ENCODE results near the gene ABLIM1.

The ABLIM1 gene

DNA sequence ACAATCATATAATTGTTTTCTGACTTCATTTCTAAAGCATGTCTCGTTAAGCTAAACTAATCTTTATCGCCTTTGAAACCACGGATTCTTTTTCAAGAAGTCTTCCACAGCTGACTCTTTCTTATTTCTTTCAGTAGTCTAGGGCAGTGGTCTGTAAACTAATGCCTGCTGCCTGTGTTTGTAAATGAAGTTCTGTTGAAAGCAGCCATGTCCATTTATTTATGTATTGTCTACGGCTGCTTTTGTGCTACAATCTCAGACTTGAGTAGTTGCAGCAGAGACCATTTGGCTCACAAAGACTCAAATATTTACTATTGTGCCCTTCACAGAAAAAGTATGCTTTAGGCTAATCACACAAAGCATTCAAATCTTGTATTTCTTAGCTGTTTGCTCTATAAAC, 20.3 kb upstream of the ABLIM1 start:
- TF ChIP-seq, protein P1, sequence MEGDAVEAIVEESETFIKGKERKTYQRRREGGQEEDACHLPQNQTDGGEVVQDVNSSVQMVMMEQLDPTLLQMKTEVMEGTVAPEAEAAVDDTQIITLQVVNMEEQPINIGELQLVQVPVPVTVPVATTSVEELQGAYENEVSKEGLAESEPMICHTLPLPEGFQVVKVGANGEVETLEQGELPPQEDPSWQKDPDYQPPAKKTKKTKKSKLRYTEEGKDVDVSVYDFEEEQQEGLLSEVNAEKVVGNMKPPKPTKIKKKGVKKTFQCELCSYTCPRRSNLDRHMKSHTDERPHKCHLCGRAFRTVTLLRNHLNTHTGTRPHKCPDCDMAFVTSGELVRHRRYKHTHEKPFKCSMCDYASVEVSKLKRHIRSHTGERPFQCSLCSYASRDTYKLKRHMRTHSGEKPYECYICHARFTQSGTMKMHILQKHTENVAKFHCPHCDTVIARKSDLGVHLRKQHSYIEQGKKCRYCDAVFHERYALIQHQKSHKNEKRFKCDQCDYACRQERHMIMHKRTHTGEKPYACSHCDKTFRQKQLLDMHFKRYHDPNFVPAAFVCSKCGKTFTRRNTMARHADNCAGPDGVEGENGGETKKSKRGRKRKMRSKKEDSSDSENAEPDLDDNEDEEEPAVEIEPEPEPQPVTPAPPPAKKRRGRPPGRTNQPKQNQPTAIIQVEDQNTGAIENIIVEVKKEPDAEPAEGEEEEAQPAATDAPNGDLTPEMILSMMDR (IDR thresholded peaks at IDR 0.05; ENCODE audit: poor library complexity, severe bottlenecking), result no peak
- H3K4me3 ChIP-seq (ENCODE audit: severe bottlenecking), result no peak overlapping the region
- H3K36me3 ChIP-seq (ENCODE audit: low read depth), result no peaks in the 10 kb centered on the region
- no peaks in the 10 kb centered on the region for H3K9me3 ChIP-seq (ENCODE audit: severe bottlenecking)
- no peak overlapping the region for H3K27ac ChIP-seq (ENCODE audit: poor library complexity, severe bottlenecking)
- no peak for DNase-seq (ENCODE audit: low spot score)
- H3K27me3 ChIP-seq (ENCODE audit: insufficient read depth, poor library complexity, severe bottlenecking), result no peaks in the 10 kb centered on the region
- ATAC-seq (ENCODE audit: low read depth), result no peak
- H3K4me1 ChIP-seq (ENCODE audit: insufficient read depth, poor library complexity, severe bottlenecking), result peaks cover 20% of the 10 kb centered on the region

DNA sequence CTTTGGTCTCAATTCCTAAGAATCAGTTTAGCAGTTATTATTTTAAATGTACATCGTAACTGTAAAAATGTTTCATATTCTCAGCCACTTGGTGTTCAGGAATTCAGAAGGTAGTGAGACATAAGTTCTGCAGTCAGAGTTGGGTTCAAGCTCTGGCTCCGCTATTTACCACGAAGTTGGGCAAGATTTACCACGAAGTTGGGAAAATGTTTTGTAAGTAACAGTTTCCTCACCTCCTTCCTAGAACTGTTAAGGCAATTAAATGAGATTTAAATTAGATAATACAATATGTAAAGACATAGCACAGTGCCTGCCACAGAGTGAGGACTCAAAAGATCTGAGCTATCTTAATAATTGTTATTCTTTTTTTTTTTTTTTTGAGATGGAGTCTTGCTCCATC, 16.3 kb upstream of the ABLIM1 start:
- Histone ChIP-seq H3K27me3 (ENCODE audit: insufficient read depth, poor library complexity, severe bottlenecking) (no peaks in the 10 kb centered on the region), H3K27ac (ENCODE audit: poor library complexity, severe bottlenecking) (no peak overlapping the region), H3K4me1 (ENCODE audit: insufficient read depth, poor library complexity, severe bottlenecking) (peaks cover 7% of the 10 kb centered on the region), H3K36me3 (ENCODE audit: low read depth) (no peaks in the 10 kb centered on the region), H3K9me3 (ENCODE audit: severe bottlenecking) (no peaks in the 10 kb centered on the region), H3K4me3 (ENCODE audit: severe bottlenecking) (no peak overlapping the region)
- TF ChIP-seq, protein P1 (IDR thresholded peaks at IDR 0.05; ENCODE audit: poor library complexity, severe bottlenecking), result no peak
- ATAC-seq (ENCODE audit: low read depth) (no peak), DNase-seq (ENCODE audit: low spot score) (no peak)

DNA sequence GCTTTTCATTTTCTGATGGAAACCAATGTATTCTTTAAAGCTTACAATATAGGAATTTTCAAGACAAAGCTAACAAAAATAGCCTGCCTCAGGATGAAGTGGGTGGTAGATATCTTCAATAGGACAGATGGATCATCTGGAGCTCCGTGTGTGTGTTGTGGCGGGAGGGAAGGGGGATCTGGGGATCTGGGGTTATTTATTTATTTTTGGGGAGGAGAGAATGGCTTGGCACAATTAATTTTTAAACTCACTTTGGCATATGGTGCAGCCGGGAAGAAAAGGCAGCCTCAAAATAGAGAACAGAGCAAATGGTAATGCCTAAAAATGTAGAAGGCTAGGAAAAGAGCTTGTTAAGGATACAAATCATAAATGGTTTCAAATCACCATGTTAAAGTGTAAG, 11.6 kb upstream of the ABLIM1 start:
- H3K27me3 ChIP-seq (ENCODE audit: insufficient read depth, poor library complexity, severe bottlenecking), result no peaks in the 10 kb centered on the region

DNA sequence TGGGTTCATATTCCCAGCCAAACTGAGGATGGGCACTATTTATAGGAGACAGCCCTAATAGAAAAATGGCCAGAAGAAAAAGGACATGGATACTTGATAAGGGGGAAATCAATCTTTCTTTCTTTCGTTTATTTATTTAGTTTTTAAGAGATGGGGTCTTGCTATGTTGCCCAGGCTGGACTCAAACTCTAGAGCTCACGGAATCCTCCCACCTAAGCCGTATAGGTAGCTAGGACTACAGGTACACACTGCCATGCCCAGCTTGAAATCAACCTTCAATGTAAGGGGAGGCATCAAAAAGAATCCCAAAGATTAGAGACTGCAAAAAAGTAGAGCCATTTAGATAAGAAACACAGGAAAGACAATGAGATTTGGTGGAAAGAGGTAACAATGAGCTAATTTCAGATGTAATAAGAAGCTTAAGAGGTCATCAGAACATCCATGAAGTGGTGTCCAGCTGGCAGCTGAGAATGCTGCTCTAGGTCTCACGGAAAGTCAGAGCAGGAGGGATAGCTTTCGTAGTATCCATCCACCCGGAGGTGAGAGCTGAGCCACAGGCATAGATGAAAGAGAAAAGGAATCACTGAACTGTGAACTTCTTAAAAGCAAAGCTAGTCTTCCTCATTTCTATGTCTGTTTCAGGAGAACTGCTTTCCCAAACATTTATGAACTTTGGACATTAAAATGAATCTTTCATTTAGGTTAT, 10.5 kb upstream of the ABLIM1 start:
- DNase-seq (ENCODE audit: low spot score) (no peak), ATAC-seq (ENCODE audit: low read depth) (no peak)
- Histone ChIP-seq H3K9me3 (ENCODE audit: severe bottlenecking) (no peaks in the 10 kb centered on the region), H3K36me3 (ENCODE audit: low read depth) (no peaks in the 10 kb centered on the region), H3K4me3 (ENCODE audit: severe bottlenecking) (no peak overlapping the region), H3K4me1 (ENCODE audit: insufficient read depth, poor library complexity, severe bottlenecking) (no peaks in the 10 kb centered on the region), H3K27me3 (ENCODE audit: insufficient read depth, poor library complexity, severe bottlenecking) (no peaks in the 10 kb centered on the region), H3K27ac (ENCODE audit: poor library complexity, severe bottlenecking) (no peak overlapping the region)
- TF ChIP-seq, protein P1 (IDR thresholded peaks at IDR 0.05; ENCODE audit: poor library complexity, severe bottlenecking), result no peak

More for the DNA sequence above, 11.6 kb upstream of the ABLIM1 start:
- no peak for DNase-seq (ENCODE audit: low spot score)
- no peak overlapping the region for H3K4me3 ChIP-seq (ENCODE audit: severe bottlenecking)
- H3K4me1 ChIP-seq (ENCODE audit: insufficient read depth, poor library complexity, severe bottlenecking), result no peaks in the 10 kb centered on the region
- ATAC-seq (ENCODE audit: low read depth), result no peak
- no peaks in the 10 kb centered on the region for H3K36me3 ChIP-seq (ENCODE audit: low read depth)
- TF ChIP-seq, protein P1 (IDR thresholded peaks at IDR 0.05; ENCODE audit: poor library complexity, severe bottlenecking), result no peak
- H3K9me3 ChIP-seq (ENCODE audit: severe bottlenecking), result no peaks in the 10 kb centered on the region
- no peak overlapping the region for H3K27ac ChIP-seq (ENCODE audit: poor library complexity, severe bottlenecking)

DNA sequence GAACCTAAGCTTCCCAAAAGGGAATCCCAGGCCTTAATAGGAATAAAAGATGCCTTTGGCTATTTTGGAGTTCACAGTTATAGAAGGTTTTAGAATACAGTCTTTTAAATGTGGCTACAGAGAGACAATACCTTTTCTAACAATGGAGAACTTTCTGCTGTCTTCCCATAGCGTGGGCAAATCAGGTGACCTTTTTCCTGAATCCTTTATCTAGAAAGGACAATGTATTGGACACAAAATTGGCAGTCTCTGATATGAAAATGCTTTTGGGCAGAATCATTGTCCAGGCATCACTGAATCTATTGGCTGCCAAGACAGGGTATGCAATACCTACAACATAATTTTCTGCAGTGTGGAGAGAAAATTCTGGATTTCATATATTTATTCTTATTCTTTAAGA, 7.8 kb upstream of the ABLIM1 start:
- Histone ChIP-seq H3K4me3 (ENCODE audit: severe bottlenecking) (no peak overlapping the region), H3K9me3 (ENCODE audit: severe bottlenecking) (no peaks in the 10 kb centered on the region), H3K4me1 (ENCODE audit: insufficient read depth, poor library complexity, severe bottlenecking) (no peaks in the 10 kb centered on the region), H3K27me3 (ENCODE audit: insufficient read depth, poor library complexity, severe bottlenecking) (no peaks in the 10 kb centered on the region), H3K36me3 (ENCODE audit: low read depth) (no peaks in the 10 kb centered on the region), H3K27ac (ENCODE audit: poor library complexity, severe bottlenecking) (no peak overlapping the region)
- no peak for DNase-seq (ENCODE audit: low spot score)
- TF ChIP-seq, protein P1 (IDR thresholded peaks at IDR 0.05; ENCODE audit: poor library complexity, severe bottlenecking), result no peak
- ATAC-seq (ENCODE audit: low read depth), result no peak

Data from RWPE2 (cell line).